GM18519 (cell line): Measurements from ENCODE around the gene AFAP1L2.
"Not testable (repeated sequence)": the region's sequence is repeated elsewhere in the genome, so short reads cannot be mapped to it uniquely, and the experiment has no call there.

Experiments used
- ATAC-seq: cut with Tn5 transposase; IDR thresholded peaks from one replicate; pipeline ENCODE4 v1.9.1; 2021; ENCODE audit warnings: mild to moderate bottlenecking, moderate library complexity; ENCODE audit not compliant: unreplicated experiment, low FRiP score

Gene AFAP1L2

GRCh38 chr10:114364726-114365125, 39.6 kb downstream of the AFAP1L2 start:
- ATAC-seq, result no peak

DNA sequence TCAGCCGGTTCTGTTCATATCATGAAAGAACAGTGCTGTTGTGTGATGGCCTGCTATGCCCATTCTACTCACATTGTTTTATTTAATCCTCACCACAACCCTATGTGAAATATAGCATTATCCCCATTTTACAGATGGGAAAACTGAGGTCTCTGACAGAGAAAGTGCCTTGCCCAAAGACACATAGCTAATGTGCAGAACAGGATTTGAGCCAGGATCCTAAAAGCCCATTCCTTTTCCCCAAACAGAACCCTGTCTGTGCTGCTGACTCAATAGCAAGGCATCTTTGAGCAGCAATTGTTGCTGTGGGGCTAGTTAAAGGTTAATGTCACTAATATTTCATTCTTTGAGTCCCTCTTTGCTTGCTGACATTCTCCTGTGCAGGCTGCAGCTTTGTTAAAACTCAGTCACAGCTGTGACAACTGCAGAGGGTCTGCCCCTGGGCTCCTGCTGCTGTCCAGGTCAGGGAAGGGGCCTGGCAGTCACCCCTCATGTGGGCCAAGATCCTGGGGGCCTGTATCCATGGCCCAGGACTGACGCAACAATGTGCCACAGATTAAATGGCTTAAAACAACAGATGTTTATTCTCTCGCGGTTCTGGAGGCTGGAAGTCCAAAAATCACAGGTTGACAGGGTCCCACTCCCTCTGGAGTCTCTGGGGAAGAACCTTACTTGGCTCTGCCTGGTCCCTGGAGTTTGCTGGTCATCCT, 40.4 kb downstream of the AFAP1L2 start:
- no peak for ATAC-seq

GRCh38 chr10:114362826-114363355, 41.4 kb downstream of the AFAP1L2 start:
- no peak for ATAC-seq

DNA sequence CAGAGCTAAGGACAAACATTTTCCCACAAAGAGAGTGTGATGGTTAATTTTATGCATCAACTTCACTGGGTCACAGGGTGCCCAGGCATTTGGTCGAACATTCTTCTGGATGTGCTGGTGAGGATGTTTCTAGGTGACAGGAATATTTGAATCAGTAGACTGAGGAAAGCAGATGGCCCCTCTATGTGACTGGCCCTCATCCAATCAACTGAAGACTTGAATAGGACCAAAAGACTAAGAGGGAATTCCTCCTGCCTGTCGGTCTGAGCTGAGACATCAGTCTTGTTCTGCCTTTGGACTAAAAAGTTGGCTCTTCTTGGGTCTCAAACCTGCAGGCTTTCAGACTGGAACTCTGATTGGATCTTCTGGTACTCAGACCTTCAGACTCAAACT, 44.4 kb downstream of the AFAP1L2 start:
- no peak for ATAC-seq

DNA sequence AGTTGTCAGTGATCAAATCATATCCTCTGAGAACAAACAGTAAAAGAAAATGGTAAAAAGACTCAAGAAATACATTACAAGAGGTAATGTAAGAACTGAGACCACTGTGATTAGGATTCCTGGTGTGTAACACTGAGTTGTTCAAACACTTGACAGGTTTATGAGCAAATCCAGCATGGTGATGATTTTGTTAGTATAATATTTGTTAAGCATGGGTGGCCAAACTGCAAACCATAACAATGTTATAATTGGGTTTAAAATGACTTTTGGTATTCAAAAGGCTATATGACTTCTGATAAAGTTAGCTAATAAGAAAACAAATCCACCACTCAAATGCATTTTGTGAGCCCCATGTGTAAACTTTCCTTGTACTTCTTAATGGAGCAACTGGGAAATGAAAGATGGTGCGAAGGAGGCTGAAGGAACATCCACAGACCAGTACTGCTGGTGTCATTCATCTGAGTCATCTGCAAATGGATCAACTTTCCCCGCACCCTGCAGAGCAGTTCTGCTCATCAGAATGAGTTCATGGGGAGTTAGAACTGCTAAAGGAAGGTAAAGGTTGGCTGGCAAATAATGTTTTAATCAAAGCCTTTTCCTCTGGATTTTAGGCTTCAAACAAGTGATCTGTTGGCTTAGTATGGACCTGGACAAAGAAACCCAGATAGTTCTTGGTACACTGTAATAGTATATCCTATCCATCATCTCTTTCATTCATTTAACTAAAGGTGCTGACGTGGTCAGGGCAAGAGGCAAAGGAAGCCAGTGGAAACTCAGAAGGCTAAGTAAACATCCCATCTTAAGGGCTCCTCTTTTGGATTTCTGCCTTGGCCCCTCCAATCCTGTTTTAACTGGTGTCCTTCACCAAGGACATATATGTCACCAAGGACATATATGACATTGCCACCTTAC, 45.0 kb downstream of the AFAP1L2 start:
- ATAC-seq, result no peak

- ATAC-seq, result no peak
Measured at GRCh38 chr10:114357515-114357996, 46.7 kb downstream of the AFAP1L2 start.

DNA sequence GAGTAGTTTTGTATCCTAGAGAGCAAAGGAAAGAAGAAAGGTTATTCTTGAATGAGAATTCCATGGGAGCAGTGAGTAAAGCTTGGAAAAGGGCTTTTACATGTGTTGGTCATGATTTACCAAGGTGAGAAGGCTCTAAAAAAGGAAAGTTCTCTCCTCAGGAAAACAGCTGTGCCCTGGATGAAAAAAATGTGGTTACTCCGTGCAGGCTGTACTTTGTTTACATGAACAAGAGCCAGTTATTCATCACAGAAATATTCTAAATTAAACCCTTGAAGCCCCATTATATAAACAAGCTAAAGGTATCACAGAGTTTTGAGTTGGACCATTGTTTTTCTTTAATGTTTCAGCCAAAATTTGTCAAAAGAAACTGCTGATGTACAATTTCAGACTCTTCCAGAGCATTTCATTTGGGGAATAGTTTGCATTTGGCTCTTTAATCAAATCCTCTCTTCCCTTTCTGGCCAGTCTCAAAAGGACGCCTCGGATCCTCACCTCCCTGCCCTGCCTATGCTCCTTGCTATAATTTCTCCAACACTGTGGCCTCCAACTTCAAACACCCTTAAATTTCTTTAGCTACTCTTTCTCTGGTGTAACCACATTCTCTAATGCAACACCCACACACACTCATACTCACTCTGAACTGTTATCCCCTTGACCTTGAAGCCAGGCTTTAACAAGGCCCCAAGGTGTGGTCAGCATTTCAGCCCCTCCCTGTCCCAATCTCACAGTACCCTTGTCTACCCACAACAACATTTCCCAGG, 47.4 kb downstream of the AFAP1L2 start:
- no peak for ATAC-seq

DNA sequence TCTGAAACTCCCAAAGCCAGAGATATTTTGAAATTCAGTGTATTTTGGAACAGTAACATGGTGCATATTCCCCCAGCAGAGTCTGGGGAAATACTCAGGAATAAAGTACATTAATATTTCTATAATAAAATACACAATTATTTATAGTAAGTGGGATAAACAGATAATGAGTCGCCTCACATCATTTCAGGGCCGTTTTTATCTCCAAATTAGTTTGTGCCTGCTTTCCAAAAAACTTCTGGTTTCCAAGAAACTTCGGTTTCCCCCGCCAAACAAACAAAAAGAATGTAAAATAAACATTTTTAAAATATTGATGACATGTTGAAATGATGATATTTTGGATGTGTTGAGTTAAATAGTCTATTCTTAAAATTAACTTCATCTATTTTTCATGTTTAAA, 48.2 kb downstream of the AFAP1L2 start:
- ATAC-seq, result no peak

DNA sequence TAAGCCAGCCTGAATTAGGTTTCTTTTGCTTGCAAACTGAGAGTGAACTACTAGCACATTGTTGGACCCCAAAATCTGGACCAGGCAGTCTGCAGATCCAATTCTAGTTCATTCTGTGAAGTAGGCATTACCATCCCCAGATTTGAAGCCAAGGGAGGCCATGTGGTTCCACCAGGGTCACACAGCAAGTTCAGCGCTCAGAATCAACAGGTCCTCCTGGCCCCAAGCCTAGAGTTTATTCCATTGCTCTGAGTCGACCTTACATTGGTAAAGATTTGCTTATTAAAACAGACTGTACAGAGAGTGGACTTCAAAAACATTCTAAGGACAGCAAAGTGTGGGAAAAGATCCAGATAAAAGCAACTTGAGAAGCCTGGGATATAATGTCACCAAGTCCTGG, 50.9 kb downstream of the AFAP1L2 start:
- ATAC-seq, result no peak

- no peak for ATAC-seq
Measured at GRCh38 chr10:114352653-114353298, 51.5 kb downstream of the AFAP1L2 start.

DNA sequence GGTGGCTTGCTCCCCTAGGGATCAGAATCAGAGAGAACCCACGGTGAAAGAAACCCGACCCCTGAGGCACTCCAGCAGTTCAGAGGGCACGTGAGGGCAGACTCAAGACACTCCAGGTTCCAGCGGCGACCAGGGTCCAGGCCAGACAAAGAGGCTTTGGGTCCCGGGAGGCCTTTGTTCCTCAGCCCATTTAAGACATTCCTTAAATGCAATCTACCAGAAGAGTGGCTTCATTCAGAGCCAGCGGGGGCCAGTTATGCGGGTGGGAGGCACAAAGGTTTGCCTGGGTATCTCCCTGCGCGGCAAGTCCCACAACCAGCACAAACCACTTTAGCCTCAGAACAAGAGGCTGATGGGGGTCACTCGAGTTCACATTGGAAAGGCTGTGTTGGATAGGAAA, 53.6 kb downstream of the AFAP1L2 start:
- no peak for ATAC-seq

DNA sequence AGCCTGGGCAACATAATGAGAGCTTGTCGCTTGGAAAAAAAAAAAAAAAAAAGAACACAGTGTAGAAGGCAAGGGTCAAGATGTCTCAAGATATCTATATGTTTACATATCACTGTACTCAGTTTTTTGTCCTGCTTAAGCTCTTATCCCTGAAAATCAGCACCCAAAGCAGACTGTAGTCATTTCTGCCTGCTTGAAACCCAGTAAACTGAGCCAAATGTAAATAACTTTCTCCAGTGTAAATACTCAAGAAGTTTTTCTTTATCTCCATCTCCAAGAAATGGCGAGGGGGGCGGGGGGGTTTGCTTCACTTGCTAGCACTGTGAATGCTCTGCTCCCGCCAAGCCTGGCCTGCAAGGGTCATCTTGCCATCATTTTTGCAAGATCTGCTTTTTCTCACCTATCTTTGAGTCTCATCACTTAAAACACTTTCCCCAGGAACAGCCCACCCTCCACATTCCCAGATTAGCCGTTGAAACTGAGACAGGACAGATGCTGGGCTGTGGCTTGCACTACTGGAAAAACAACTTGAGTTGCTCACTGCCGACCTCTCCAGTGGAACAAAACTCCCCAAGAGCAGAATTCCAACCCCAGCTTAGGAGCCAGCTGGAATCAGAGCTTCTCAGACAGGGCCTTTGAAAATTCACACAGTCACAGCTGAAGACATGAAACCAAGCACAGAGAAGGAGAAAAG, 54.6 kb downstream of the AFAP1L2 start:
- ATAC-seq, result no peak

DNA sequence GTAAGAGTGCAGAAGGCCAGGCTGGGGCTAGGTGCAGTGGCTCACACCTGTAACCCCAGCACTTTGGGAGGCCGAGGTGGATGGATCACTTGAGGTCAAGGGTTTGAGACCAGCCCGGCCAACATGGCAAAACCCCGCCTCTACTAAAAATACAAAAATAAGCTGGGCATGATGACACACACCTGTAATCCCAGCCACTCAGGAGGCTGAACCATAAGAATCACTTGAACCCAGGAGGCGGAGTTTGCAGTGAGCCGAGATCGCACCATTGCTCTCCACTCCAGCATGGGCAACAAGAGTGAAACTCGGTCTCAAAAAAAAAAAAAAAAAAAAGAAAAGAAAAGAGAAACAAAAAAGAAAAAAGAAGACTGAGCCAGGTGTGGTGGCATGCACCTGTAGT, 55.2 kb downstream of the AFAP1L2 start:
- ATAC-seq, result not testable (repeated sequence)

- ATAC-seq, result no peak
Measured at GRCh38 chr10:114347791-114348190, 56.5 kb downstream of the AFAP1L2 start.

- ATAC-seq, result no peak
Measured at GRCh38 chr10:114347241-114347640, 57.1 kb downstream of the AFAP1L2 start.

- ATAC-seq, result no peak
Measured at GRCh38 chr10:114346176-114347031, 57.9 kb downstream of the AFAP1L2 start.

DNA sequence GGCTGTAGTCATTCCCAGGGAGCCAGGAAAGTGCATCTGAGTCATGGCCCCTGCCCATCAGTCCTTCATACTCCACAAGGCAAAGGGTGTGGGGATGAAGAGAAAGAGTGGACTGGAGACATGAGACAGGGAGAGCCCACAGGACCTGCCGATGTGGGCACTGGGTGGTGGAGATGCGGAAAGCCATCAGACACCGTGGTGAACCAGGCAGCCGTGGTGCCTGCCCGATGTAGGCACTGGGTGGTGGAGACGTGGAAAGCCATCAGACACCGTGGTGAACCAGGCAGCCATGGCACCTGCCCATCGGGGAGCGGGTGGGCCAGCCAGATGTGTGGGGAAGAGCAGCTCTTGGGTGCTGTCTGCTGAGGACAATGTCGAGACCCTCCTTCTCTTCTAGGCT, 58.6 kb downstream of the AFAP1L2 start:
- no peak for ATAC-seq

DNA sequence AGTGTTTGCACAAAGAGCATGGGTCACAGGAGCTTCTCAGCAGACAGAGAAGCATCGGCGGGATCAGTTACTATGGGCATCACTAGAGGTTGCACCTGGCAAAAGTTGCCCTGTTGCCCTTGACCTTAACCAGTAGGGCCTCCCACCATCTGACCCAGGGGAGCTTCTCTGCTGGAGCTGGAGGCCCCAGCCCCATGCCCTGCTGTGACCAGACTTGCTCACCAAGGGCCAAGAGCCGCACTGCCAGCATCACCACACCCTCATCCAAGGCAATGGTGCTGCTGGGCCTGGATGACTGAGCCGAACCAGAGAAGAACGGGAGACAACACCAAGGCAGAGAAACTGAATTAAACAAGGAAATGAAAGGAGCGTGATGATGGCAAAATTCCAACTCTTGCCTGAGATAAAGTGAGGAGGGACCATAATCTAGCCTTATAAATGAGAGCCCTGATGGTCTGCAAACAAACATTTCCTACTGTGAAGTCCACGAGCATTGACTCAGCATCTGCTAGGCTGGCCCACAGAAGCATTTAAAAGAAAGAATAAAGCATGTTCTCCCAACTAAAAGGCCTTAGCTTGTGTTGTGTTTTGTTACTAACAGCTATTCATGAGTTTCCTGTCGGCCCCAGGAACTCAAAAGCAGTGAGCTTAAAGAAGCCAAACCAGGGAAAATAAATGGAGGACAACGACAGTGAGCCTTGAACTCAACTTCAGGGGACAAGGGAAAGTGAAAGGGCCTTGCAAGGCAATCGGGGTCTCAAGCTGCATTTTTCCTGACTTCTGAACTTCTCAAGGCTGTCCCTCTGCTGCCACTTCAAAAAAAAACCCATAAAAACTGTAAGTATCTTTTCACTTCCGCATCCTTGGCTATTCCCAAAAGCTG, 60.4 kb downstream of the AFAP1L2 start:
- no peak for ATAC-seq
